ENCODE measurements around the gene CACNA2D3. TPM values are rescaled to one million over a fixed set of nuclear protein-coding genes. Genes with fewer than 3 reads are reported as not detected.

CACNA2D3 gene
- total and polyA plus RNA-seq, 4 donors = 0.06 to 0.37 (median 0.08) TPM; not detected in 1

DNA sequence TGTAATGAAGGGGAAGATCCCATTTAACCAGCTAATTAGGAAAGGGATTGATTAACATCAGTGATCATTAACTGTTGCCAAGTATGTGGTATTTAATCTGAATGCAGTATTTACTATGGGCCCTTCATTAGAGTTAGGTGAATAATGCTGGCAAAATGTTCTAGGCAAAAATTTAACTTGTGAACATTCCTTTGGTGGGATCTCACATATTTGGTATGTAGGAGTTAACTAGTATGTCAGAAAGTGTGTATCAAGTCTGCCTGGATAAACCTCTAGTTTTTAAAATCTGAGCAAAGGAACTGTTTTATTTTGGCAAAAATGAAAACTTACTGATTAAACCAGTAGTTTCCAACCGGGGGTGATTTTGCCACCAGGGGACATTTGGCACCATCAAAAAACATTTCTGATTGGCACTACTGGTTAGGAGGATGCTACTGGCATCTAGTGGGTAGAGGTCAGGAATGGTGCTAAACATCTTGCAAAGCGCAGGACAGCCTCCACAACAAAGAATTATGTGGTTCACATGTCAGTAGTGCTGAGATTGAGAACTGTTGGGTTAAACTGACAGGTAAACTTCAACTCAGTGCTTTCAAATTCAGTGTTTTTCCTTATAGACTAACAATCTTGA, 783.0 kb downstream of the CACNA2D3 start (continued):
- TF ChIP-seq, protein P1, sequence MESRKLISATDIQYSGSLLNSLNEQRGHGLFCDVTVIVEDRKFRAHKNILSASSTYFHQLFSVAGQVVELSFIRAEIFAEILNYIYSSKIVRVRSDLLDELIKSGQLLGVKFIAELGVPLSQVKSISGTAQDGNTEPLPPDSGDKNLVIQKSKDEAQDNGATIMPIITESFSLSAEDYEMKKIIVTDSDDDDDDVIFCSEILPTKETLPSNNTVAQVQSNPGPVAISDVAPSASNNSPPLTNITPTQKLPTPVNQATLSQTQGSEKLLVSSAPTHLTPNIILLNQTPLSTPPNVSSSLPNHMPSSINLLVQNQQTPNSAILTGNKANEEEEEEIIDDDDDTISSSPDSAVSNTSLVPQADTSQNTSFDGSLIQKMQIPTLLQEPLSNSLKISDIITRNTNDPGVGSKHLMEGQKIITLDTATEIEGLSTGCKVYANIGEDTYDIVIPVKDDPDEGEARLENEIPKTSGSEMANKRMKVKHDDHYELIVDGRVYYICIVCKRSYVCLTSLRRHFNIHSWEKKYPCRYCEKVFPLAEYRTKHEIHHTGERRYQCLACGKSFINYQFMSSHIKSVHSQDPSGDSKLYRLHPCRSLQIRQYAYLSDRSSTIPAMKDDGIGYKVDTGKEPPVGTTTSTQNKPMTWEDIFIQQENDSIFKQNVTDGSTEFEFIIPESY (IDR thresholded peaks at IDR 0.05) = no peak
- TF ChIP-seq RAD21 (IDR thresholded peaks at IDR 0.05) = no peak
- TF ChIP-seq HNF4G (IDR thresholded peaks at IDR 0.05) = no peak

DNA sequence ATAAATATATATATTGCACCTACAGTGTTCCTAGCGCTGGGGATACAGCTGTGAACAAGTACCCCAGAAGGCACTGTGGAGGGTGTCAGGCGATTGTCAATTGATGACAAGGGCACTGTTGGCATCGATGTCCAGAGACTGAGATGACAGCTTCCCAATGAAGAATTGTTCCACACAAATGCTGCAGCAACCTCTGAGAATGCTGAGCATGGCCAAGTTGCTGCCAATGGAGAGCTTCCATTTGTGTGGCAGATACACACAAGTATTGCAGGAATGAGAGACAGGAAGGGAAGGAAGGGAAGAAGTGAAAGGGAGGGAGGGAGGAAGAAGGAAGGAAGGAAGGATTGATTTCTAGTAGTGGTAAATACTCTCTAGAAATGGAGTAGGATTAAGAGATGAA, 783.6 kb downstream of the CACNA2D3 start:
- no peaks in the 10 kb centered on the region for H3K36me3 ChIP-seq (ENCODE audit: control insufficient read depth in 4 of 4, insufficient read depth in 3 of 4, low read depth in 1 of 4, low read length in 3 of 4)
- H3K27me3 ChIP-seq (ENCODE audit: control insufficient read depth in 4 of 4, insufficient read depth in 4 of 4, low read length in 3 of 4) = peaks cover 0 to 3% (median 0%) of the 10 kb centered on the region in 4 donors
- 87% methylated on average over 3 of the region's 3 CpGs for WGBS
- H3K9ac ChIP-seq (ENCODE audit: low read depth in 1 of 2, low read length in 2 of 2) = no peak overlapping the region
- H3K4me1 ChIP-seq (ENCODE audit: control insufficient read depth in 4 of 4, insufficient read depth in 4 of 4, low read length in 3 of 4) = no peaks in the 10 kb centered on the region
- H3K9me3 ChIP-seq (ENCODE audit: control insufficient read depth in 4 of 4, low read length in 3 of 4) = no peaks in the 10 kb centered on the region
- DNase-seq (ENCODE audit: low spot score) = no peak
- TF ChIP-seq TAF1 (conservative IDR thresholded peaks at IDR 0.05) = no peak
- TF ChIP-seq, protein P2, sequence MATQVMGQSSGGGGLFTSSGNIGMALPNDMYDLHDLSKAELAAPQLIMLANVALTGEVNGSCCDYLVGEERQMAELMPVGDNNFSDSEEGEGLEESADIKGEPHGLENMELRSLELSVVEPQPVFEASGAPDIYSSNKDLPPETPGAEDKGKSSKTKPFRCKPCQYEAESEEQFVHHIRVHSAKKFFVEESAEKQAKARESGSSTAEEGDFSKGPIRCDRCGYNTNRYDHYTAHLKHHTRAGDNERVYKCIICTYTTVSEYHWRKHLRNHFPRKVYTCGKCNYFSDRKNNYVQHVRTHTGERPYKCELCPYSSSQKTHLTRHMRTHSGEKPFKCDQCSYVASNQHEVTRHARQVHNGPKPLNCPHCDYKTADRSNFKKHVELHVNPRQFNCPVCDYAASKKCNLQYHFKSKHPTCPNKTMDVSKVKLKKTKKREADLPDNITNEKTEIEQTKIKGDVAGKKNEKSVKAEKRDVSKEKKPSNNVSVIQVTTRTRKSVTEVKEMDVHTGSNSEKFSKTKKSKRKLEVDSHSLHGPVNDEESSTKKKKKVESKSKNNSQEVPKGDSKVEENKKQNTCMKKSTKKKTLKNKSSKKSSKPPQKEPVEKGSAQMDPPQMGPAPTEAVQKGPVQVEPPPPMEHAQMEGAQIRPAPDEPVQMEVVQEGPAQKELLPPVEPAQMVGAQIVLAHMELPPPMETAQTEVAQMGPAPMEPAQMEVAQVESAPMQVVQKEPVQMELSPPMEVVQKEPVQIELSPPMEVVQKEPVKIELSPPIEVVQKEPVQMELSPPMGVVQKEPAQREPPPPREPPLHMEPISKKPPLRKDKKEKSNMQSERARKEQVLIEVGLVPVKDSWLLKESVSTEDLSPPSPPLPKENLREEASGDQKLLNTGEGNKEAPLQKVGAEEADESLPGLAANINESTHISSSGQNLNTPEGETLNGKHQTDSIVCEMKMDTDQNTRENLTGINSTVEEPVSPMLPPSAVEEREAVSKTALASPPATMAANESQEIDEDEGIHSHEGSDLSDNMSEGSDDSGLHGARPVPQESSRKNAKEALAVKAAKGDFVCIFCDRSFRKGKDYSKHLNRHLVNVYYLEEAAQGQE (IDR thresholded peaks at IDR 0.05) = no peak
- TF ChIP-seq, protein P3, sequence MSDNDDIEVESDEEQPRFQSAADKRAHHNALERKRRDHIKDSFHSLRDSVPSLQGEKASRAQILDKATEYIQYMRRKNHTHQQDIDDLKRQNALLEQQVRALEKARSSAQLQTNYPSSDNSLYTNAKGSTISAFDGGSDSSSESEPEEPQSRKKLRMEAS (IDR thresholded peaks at IDR 0.05) = no peak
- TF ChIP-seq JUND (IDR thresholded peaks at IDR 0.05) = no peak
- TF ChIP-seq NR2F2 (IDR thresholded peaks at IDR 0.05) = no peak
- TF ChIP-seq, protein P4, sequence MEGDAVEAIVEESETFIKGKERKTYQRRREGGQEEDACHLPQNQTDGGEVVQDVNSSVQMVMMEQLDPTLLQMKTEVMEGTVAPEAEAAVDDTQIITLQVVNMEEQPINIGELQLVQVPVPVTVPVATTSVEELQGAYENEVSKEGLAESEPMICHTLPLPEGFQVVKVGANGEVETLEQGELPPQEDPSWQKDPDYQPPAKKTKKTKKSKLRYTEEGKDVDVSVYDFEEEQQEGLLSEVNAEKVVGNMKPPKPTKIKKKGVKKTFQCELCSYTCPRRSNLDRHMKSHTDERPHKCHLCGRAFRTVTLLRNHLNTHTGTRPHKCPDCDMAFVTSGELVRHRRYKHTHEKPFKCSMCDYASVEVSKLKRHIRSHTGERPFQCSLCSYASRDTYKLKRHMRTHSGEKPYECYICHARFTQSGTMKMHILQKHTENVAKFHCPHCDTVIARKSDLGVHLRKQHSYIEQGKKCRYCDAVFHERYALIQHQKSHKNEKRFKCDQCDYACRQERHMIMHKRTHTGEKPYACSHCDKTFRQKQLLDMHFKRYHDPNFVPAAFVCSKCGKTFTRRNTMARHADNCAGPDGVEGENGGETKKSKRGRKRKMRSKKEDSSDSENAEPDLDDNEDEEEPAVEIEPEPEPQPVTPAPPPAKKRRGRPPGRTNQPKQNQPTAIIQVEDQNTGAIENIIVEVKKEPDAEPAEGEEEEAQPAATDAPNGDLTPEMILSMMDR (IDR thresholded peaks at IDR 0.05; ENCODE audit: low read depth, low read length, missing input control) = no peak
- TF ChIP-seq FOXA2 (IDR thresholded peaks at IDR 0.05) = no peak
- no peak for TF ChIP-seq HNF4A (conservative IDR thresholded peaks at IDR 0.05)
- no peak overlapping the region for H3K27ac ChIP-seq (ENCODE audit: low read depth in 1 of 2, low read length in 2 of 2)
- no peak overlapping the region for H3K4me3 ChIP-seq (ENCODE audit: low read depth in 1 of 3, low read length in 3 of 3)

DNA sequence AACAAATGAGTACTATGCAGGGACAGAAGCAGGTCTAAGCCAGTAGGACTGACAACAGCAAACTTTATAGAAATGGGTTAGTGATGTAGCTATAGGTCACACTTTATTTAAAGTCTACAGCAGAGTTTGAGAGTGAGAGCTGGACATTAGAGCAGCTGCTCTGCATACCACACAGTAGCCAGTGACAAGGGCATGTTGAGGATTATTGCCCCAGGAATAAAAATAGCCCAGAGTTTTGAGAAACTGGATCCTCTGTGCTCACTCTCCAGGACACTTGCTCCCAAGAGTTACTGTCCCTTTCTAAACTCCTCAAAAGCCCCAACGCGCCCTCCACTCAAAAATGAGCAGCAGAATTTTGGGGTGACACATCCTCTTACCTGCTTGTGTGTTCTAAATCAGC, 784.4 kb downstream of the CACNA2D3 start:
- no peak overlapping the region for H3K4me3 ChIP-seq (ENCODE audit: low read depth in 1 of 3, low read length in 3 of 3)
- no peak for TF ChIP-seq TAF1 (conservative IDR thresholded peaks at IDR 0.05)
- TF ChIP-seq SP1 (IDR thresholded peaks at IDR 0.05) = no peak
- TF ChIP-seq, protein P1 (IDR thresholded peaks at IDR 0.05) = no peak
- TF ChIP-seq, protein P3 (IDR thresholded peaks at IDR 0.05) = no peak
- no peak for TF ChIP-seq FOXA2 (IDR thresholded peaks at IDR 0.05)
- TF ChIP-seq FOXA1 (IDR thresholded peaks at IDR 0.05) = no peak
- TF ChIP-seq HNF4A (conservative IDR thresholded peaks at IDR 0.05) = no peak
- TF ChIP-seq JUND (IDR thresholded peaks at IDR 0.05) = no peak
- no peak for TF ChIP-seq YY1 (IDR thresholded peaks at IDR 0.05)
- no peak for TF ChIP-seq HNF4G (IDR thresholded peaks at IDR 0.05)
- no peaks in the 10 kb centered on the region for H3K36me3 ChIP-seq (ENCODE audit: control insufficient read depth in 4 of 4, insufficient read depth in 3 of 4, low read depth in 1 of 4, low read length in 3 of 4)
- H3K4me1 ChIP-seq (ENCODE audit: control insufficient read depth in 4 of 4, insufficient read depth in 4 of 4, low read length in 3 of 4) = no peaks in the 10 kb centered on the region
- 93% methylated on average over 2 of the region's 2 CpGs for whole genome bisulfite sequencing
- H3K9me3 ChIP-seq (ENCODE audit: control insufficient read depth in 4 of 4, low read length in 3 of 4) = peaks cover 0 to 2% (median 0%) of the 10 kb centered on the region in 4 donors
- H3K27me3 ChIP-seq (ENCODE audit: control insufficient read depth in 4 of 4, insufficient read depth in 4 of 4, low read length in 3 of 4) = peaks cover 0 to 3% (median 0%) of the 10 kb centered on the region in 4 donors
- no peak overlapping the region for H3K9ac ChIP-seq (ENCODE audit: low read depth in 1 of 2, low read length in 2 of 2)
- no peak for DNase-seq (ENCODE audit: low spot score)
- H3K27ac ChIP-seq (ENCODE audit: low read depth in 1 of 2, low read length in 2 of 2) = no peak overlapping the region
